Ectodermal cell (in vitro differentiated cells): Measurements from ENCODE around the gene NEB.
"Not testable (repeated sequence)": the region's sequence is repeated elsewhere in the genome, so short reads cannot be mapped to it uniquely, and the experiment has no call there.

Source experiments
- H3K27ac ChIP-seq: 2 replicates; pipeline ENCODE4 v1.7.0; 2013; ENCODE audit warnings: mild to moderate bottlenecking, low read depth, low read length; ENCODE audit not compliant: insufficient read depth, poor library complexity, severe bottlenecking
- H3K27me3 ChIP-seq: 2 replicates; pipeline ENCODE4 v1.7.0; 2013; ENCODE audit warnings: mild to moderate bottlenecking, low read length; ENCODE audit not compliant: insufficient read depth, control insufficient read depth, poor library complexity, severe bottlenecking
- H3K36me3 ChIP-seq: one replicate; pipeline ENCODE4 v1.7.0; 2013; ENCODE audit warnings: low read length; ENCODE audit not compliant: control insufficient read depth, insufficient read depth
- H3K4me1 ChIP-seq: one replicate; pipeline ENCODE4 v1.7.0; 2013; ENCODE audit warnings: low read length; ENCODE audit not compliant: control insufficient read depth, insufficient read depth
- H3K4me3 ChIP-seq: 2 replicates; pipeline ENCODE4 v1.7.0; 2013; ENCODE audit warnings: low read depth, low read length, control low read depth; ENCODE audit not compliant: insufficient read depth
- H3K9me3 ChIP-seq: 2 replicates; pipeline ENCODE4 v1.7.0; 2013; ENCODE audit warnings: mild to moderate bottlenecking, low read length, moderate library complexity; ENCODE audit not compliant: control insufficient read depth
- WGBS, 2 experiments: methylation state at CpG; one replicate each; pipeline ENCODE4 v1.1.7; 2013; ENCODE audit warnings: missing lambda C conversion rate in 2 of 2; 5-methylcytosine and 5-hydroxymethylcytosine counted together

Gene NEB

GRCh38 chr2:151654891-151655290 lies 79.4 kb downstream of the NEB start:
- Histone ChIP-seq H3K9me3 (no peaks in the 10 kb centered on the region), H3K4me1 (no peaks in the 10 kb centered on the region), H3K27ac (no peak overlapping the region), H3K4me3 (no peak overlapping the region), H3K27me3 (no peaks in the 10 kb centered on the region), H3K36me3 (no peaks in the 10 kb centered on the region)

- Histone ChIP-seq H3K27ac (no peak overlapping the region), H3K27me3 (no peaks in the 10 kb centered on the region), H3K4me1 (no peaks in the 10 kb centered on the region), H3K9me3 (no peaks in the 10 kb centered on the region), H3K4me3 (no peak overlapping the region), H3K36me3 (no peaks in the 10 kb centered on the region)
- 90% methylated on average over 2 of the region's 3 CpGs; no CpG with 5 or more reads in 1 of the 2 experiments for WGBS, 2 experiments
Observed at GRCh38 chr2:151654085-151654484, 80.2 kb downstream of the NEB start.

- WGBS, 2 experiments, result 96% methylated on average over 3 of the region's 3 CpGs
Observed at GRCh38 chr2:151651274-151651673, 83.0 kb downstream of the NEB start.

GRCh38 chr2:151650456-151650855 lies 83.8 kb downstream of the NEB start:
- Histone ChIP-seq H3K27me3 (no peaks in the 10 kb centered on the region), H3K27ac (no peak overlapping the region), H3K4me1 (no peaks in the 10 kb centered on the region), H3K9me3 (no peaks in the 10 kb centered on the region), H3K4me3 (no peak overlapping the region), H3K36me3 (no peaks in the 10 kb centered on the region)
- 96 to 98% methylated on average over 3 of the region's 3 CpGs for WGBS, 2 experiments

More at GRCh38 chr2:151651274-151651673, 83.0 kb downstream of the NEB start:
- Histone ChIP-seq H3K27ac (no peak overlapping the region), H3K27me3 (no peaks in the 10 kb centered on the region), H3K4me3 (no peak overlapping the region), H3K9me3 (no peaks in the 10 kb centered on the region), H3K36me3 (no peaks in the 10 kb centered on the region), H3K4me1 (no peaks in the 10 kb centered on the region)

- Histone ChIP-seq H3K27me3 (no peaks in the 10 kb centered on the region), H3K27ac (no peak overlapping the region), H3K36me3 (no peaks in the 10 kb centered on the region), H3K4me1 (no peaks in the 10 kb centered on the region), H3K9me3 (no peaks in the 10 kb centered on the region), H3K4me3 (no peak overlapping the region)
- WGBS, 2 experiments, result 91 to 99% methylated on average over 3 of the region's 3 CpGs
Observed at GRCh38 chr2:151649966-151650365, 84.3 kb downstream of the NEB start.

GRCh38 chr2:151649400-151649799 lies 84.9 kb downstream of the NEB start:
- Histone ChIP-seq H3K4me1 (no peaks in the 10 kb centered on the region), H3K27me3 (no peaks in the 10 kb centered on the region), H3K4me3 (no peak overlapping the region), H3K9me3 (no peaks in the 10 kb centered on the region), H3K27ac (no peak overlapping the region), H3K36me3 (no peaks in the 10 kb centered on the region)
- WGBS, 2 experiments, result 83 to 100% methylated on average over 1 of the region's 1 CpG

GRCh38 chr2:151646512-151646911 lies 87.8 kb downstream of the NEB start:
- H3K27me3 ChIP-seq, H3K4me1 ChIP-seq, H3K9me3 ChIP-seq, H3K4me3 ChIP-seq, H3K27ac ChIP-seq, H3K36me3 ChIP-seq: not testable (repeated sequence)
- 74 to 93% methylated on average over 4 of the region's 4 CpGs for whole genome bisulfite sequencing, 2 experiments

- Histone ChIP-seq H3K9me3 (no peaks in the 10 kb centered on the region), H3K4me1 (no peaks in the 10 kb centered on the region), H3K36me3 (no peaks in the 10 kb centered on the region), H3K27me3 (no peaks in the 10 kb centered on the region), H3K27ac (no peak overlapping the region), H3K4me3 (no peak overlapping the region)
- 90 to 94% methylated on average over 2 of the region's 2 CpGs for WGBS, 2 experiments
Observed at GRCh38 chr2:151644580-151644979, 89.7 kb downstream of the NEB start.

- not testable (repeated sequence) for H3K4me3 ChIP-seq, H3K4me1 ChIP-seq, H3K9me3 ChIP-seq, H3K27ac ChIP-seq, H3K36me3 ChIP-seq, H3K27me3 ChIP-seq
- 83 to 100% methylated on average over 1 to 2 of the region's 2 CpGs for WGBS, 2 experiments
Observed at GRCh38 chr2:151641895-151642294, 92.4 kb downstream of the NEB start.

GRCh38 chr2:151640087-151640486 lies 94.2 kb downstream of the NEB start:
- Histone ChIP-seq H3K9me3 (no peaks in the 10 kb centered on the region), H3K36me3 (no peaks in the 10 kb centered on the region), H3K4me3 (no peak overlapping the region), H3K27ac (no peak overlapping the region), H3K4me1 (no peaks in the 10 kb centered on the region), H3K27me3 (no peaks in the 10 kb centered on the region)
- WGBS, 2 experiments, result 93 to 98% methylated on average over 9 of the region's 9 CpGs

- H3K27ac ChIP-seq, result no peak overlapping the region
Observed at GRCh38 chr2:151638990-151639389, 95.3 kb downstream of the NEB start.

More at GRCh38 chr2:151638990-151639389, 95.3 kb downstream of the NEB start:
- Histone ChIP-seq H3K4me3 (no peak overlapping the region), H3K27me3 (no peaks in the 10 kb centered on the region), H3K36me3 (no peaks in the 10 kb centered on the region), H3K9me3 (no peaks in the 10 kb centered on the region), H3K4me1 (no peaks in the 10 kb centered on the region)
- no CpG with 5 or more reads among the region's 1 CpG for WGBS, 2 experiments
